GM19043 (cell line): ENCODE measurements around the gene FRMPD2.
"Not testable (repeated sequence)": the region's sequence is repeated elsewhere in the genome, so short reads cannot be mapped to it uniquely, and the experiment has no call there.

Experiments used
- ATAC-seq: cut with Tn5 transposase; IDR thresholded peaks from one replicate; pipeline ENCODE4 v1.9.1; 2021; ENCODE audit warnings: low read depth; ENCODE audit not compliant: unreplicated experiment

The FRMPD2 gene

GRCh38 chr10:48143721-48144642, 130.5 kb downstream of the FRMPD2 start:
- not testable (repeated sequence) for ATAC-seq

GRCh38 chr10:48140949-48141348, 133.5 kb downstream of the FRMPD2 start:
- not testable (repeated sequence) for ATAC-seq

DNA sequence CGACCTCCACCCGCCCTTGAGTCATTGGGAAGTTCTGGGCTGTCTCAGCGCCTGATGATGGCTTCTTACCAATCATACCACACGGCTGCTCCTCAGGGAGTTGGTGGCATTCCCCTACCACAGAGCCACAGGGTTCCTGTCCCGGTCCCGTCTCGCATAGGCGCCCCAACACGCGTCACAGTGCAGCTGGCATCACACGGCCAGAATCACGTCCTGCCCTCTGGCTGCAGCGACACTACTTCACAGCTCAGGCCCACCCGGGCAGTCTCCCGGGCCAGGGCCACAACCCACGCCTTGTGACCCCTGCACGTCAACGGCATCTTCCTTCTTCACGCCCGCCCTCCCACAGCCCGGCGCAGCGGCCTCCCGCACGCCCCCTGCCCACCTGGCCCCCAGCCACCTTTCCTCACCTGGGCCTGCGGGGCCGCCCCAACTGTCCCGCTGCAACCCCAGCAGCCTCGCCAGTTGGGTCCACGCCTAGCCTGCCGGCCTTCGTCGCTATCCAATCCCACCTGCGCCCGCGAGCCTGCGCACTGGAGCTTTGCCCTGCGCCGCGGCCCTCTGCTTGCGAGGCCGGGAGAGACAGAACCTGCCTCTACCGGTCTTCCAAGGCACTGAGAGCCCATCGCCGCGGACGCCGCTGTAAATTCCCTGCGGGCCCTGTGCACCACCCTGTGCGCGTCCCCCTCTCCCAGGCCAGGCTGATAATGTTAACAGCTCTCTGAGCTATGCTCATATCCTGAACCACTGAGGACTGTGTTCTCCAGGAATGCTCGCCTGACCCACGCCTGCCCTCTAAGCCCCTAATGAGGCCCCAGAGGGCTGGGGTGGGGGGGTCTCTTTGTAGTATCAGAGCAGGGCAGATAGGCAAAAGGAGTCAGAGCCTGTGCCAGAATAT, 134.3 kb downstream of the FRMPD2 start:
- not testable (repeated sequence) for ATAC-seq

DNA sequence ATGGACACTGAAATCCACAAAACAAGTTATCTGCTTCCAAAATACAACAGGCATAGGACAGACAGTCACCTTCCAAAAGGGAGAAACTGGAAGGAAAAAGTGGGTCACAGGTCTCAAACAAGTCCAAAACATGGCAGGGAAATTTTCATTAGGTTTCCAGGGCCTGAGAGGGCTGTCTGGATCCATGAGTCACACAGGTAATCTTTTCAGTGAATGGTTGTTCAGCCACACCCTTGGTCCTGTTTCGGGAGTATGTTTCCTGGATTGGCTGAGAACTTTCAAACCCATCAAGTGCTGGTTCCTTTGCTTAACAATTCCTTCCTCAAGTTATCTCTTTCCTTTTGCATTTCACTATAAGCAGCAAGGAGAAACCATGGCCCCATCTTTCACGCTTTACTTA, 145.5 kb downstream of the FRMPD2 start:
- not testable (repeated sequence) for ATAC-seq

DNA sequence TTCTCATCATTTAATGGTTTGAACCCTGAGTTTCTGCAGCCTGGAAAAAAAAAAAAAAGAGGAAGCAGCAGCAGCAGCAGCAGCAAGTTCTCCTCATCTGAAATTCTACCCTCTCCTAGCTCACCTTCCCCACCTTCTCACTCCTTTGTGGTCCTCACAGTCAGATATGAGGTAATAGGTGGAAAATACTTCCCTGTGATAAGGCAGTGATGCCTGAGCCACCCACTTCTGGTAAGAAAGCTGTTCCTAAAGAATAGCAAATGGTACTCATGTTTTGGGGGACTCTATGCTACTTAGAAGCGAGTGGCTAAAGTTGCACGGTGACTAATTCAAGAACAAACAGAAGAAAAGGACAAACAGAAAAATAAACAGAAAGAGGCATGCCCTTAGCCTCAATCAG, 148.2 kb downstream of the FRMPD2 start:
- not testable (repeated sequence) for ATAC-seq

GRCh38 chr10:48125631-48126030, 148.9 kb downstream of the FRMPD2 start:
- not testable (repeated sequence) for ATAC-seq

DNA sequence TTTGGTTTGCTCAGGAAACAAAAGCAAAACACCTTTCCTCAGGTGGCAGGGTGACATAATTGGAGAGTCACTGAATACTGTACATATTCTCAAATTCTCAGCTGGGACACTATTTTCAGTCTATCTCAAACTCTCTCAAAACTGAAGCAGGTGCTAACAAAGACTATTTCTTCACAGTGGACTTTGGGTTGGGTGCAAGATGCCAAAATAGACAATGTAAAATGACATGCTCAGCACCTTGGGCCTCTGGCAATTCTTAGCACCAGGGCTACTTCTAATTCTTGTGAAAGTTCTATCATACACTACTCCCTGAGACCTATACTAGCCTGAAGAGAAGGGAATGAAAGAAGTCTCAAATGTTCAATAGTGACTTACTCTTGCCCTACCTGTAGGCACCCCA, 151.9 kb downstream of the FRMPD2 start:
- ATAC-seq: not testable (repeated sequence)

GRCh38 chr10:48110277-48110676, 164.2 kb downstream of the FRMPD2 start:
- not testable (repeated sequence) for ATAC-seq
